ENCODE measurements around the gene NKX1-1.

The NKX1-1 gene

DNA sequence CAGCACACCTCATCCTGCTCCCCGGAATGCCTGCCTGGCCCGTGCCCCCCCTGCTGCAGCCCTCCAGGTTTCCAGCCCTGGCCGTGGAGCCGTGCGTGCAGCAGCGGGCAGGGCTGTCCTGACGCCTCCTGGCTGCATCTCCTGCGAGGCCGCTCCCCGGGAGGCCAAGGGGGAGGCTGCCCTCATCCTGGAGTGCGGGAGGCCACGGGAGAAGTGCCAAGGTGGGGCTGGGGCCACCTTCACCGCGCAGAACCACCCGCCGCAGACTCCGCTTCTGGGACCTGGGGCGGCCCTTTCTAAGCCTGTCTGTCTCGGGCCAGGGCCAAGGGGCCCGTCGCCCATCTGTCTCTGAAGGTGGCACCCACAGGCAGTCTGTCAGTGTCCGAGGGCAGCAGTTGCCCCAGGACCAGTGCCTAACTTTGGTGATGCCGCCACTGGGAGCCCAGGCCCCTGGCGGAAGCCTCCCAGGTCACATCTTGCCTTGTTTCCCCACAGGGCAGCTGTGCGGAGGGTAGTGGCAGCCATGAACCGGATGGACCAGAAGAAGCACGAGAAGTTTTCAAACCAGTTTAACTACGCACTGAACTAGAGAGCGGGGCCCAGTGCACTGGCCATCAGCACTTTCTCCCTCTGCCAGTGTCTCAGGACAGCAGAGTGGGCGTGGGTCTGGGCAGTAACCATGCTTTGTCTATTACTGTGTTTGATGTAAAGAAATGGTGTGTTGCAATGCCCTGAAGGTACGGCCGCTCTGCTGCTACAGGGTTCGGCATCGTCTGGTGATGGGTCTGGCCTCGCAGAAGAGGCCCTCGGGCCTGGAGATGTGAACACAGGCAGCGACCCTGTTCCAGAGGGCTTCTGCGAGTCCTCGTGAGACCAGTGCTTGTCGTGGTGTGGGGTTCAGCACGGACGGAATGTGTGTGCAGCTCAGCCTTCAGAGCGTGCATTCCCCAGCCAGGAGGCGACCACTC is 20.6 kb downstream of the NKX1-1 start:
- DNase-seq (ENCODE audit: low read depth): no peak

DNA sequence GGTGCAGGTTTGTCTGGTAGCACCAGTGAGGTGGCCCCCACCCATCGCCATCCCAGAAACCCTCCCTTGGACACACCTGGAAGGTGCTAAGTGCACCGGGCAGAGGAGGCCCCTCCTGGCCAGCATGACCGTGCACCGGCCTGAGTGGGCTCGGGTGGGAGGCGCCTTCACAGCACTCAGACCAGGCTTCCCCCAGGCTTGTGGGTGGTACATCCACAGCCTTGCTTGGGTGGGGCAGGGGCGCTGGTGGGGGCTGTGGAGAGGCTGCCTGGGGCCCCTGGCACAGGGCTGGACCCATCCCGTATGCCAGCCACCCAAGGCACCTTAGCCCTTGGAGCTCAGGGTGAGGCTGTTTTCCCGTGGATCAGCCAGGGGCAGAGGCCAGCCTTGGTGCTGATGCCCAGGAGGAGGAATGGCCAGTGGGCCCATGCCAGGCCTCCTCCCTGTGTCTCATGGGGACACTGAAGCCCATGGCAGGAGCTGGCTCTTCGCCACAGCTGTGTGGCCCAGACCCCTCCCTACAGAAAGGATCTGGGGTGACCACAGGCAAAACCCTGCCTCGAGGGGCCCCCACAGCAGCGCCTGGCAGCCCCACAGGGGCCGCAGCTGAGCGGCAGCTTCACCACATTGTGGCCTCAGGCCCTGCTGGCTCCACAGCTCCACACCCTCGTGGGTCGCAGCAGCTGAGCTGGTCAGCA is 21.4 kb downstream of the NKX1-1 start:
- no peak for DNase-seq (ENCODE audit: low read depth)

DNA sequence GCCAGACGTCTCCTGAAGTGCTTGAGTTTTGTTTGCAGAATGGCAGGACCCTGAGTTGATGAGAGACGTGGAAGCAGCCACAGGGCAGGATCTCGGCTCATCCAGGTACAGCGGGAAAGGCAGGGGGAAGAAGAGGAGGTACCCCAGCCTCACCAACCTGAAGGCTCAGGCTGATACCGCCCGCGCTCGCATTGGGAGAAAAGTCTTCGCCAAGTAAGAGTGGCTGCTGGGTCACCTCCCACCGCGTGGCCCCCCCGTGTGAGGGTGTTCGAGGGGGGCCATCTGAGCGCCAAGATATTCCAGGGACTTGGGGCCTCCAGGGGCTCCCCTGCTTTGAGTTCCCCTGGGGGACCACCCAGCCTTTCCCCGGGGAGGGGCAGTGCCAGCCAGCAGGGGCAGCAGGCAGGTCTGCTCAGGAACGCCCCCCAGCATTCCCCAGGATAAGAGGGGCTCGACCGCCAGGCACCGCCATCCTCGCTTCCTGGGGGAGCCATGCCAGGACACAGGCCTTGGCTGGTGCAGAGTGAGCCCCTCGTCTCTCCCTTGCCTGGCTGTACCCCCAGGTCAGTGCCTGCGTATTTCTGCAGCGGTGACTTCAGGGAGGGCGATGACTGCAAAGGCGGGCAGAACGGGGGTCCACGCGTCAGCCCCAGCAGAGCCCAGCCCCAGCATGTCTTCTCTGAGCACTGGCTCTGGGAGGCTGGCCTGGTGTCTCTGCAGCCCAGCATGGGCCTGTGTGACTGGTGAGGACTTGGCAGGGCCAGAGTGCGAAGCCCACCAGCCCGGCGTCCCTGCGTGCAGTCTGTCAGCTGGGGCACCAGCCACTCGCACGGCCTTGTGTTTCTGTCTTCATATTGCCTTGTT is 22.3 kb downstream of the NKX1-1 start:
- DNase-seq (ENCODE audit: low read depth): no peak

DNA sequence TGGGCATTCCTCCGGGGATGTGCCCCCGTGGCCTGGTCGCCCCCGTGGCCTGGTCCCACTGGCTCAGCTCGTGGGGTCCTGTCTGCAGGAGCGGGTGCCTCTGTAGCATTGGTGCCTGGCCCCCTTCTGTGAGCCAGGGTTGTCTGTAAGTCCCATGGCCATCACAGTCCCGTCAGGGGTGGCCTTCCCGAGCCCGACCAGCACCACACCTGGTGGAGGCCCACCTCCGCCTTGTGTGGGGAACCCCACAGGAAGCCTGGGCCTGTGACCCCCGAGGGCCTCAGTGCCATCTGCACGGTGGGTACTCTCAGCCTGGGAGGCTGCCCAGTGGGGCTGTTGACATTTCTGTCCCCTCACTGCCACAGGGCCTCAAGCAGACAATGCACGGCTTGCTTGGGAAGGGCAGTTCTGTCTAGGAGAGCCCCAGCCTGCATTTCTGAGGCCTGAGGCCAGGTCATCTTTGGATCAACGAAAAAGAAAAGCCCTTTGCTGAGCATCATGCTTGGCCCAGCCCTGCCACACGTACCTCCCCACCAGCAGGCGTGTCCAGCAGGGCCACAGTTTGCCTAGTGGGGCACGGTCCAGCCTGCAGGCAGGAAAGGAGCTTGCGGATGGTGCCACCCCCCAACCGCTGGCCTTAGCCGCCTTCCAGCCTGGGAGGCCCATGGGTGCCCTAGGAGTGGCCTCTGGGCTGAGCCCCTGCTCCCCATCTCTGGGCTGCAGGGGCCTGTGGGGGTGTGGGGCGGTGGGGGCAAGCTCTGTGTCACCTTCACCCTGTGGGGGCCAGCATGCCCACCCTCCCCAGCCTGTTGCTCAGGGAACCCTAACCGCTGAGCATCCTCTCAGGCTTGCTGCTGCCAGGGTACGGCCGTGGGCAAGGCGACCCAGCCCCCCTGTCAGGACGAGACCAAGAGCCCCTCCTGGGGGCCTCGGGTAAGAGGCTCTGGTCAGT is 23.2 kb downstream of the NKX1-1 start:
- DNase-seq (ENCODE audit: low read depth): no peak

DNA sequence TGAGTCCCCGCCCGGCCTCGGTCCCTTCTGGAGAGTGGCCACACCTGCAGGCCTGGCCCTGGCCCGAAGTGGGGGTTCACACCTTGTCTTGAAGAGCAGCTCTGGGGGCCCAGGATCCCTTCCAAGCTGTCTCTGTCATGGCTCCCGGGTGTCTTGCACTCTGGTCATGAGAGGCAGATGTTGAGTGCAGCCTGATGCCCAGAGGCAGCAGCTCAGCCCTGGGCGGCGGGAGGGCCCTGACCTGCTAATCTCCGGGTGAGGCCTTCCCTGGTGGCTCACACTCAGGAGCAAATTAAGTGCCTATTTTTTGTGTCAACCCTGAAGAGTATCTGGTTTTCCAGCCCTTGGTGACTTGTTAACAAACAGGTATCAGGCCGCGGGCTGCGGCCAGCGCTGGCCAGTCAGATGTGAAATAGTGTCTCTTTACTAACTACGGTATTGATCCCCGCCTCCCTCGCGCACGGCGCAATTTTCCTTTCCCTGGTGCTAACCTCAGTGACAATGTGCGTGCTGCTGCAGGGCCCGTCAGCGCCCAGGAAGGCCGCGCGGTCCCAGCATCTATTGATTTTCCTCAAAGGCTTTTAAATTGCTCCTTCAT is 24.2 kb downstream of the NKX1-1 start:
- DNase-seq (ENCODE audit: low read depth): no peak

DNA sequence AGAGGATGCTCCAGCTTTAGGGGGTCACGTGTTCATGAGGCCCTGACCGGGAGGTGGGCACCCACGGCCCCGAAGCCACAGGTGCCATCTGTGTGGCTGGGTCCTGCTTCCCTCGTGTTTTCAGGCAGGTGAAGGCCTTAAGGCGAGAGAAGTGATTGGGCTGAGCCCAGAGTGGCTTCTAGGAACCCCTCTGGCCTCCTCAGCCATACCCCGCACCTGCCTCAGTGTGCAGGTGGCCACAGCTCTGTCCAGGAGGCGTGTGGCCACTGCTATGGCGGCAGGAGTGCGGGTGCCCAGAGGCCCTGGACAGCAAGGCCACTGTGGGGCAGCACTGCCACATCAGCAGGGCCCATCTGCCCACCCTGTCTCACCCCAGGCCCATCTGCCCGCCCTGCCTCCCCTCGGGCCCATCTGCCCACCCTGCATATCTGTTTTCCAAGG is 25.0 kb downstream of the NKX1-1 start:
- DNase-seq (ENCODE audit: low read depth): no peak

DNA sequence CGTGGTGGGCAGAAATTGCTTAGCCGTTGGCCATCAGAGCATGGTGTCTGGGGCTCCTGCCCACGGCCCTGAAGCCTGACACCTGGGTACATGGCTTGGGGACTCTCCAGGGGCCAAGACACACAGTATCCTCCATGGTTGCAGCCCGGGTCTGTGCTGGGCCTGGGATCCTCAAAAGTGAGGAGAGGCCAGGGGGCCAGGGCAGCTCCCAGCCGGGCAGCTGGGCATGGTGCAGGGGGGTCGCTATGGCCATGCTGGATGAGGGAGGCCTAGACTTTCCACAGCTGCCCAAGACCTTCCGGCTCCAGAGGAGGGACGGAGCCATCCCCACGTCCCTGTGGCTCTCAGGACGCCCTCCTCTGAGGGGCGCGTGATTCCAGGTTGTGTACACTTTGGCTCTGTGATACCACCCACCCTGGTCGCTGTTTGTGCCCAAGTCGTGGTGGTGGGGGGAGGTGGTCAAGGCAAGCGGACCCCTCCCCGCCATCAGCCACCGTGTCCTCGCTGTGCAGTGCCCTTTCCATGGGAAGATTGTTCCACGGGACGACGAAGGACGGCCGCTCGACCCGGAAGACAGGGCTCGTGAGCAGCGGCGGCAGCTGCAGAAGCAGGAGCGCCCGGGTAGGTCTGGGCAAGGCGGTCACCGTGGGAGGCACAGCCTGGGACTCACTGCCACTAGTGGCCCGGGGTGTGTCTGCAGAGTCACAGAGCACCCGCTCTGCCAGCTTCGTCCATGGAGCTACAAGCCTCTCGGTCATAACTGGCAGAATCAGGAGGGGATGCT is 25.7 kb downstream of the NKX1-1 start:
- no peak for DNase-seq (ENCODE audit: low read depth)

DNA sequence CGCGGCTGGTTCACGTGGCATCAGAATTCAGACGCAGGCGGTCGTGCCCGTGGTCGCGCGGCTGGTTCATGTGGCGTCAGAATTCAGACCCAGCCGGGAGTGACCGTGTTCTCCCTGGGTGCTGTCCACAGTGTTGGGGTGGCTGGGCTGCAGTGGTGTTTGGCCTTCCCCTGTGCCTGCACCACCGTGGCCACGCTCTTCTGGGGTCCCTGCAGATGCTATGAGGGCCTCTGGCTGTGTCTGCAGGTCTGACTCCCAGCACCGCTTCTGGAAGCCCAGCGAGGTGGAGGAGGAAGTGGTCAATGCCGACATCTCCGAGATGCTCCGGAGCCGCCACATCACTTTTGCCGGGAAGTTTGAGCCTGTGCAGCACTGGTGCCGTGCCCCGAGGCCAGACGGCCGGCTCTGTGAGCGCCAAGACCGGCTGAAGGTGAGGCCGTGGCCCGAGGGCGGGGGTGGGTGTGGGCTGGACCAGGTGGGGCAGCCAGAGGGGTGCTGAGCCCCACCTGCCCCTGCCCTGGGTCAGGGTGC is 26.4 kb downstream of the NKX1-1 start:
- no peak for DNase-seq (ENCODE audit: low read depth)

DNA sequence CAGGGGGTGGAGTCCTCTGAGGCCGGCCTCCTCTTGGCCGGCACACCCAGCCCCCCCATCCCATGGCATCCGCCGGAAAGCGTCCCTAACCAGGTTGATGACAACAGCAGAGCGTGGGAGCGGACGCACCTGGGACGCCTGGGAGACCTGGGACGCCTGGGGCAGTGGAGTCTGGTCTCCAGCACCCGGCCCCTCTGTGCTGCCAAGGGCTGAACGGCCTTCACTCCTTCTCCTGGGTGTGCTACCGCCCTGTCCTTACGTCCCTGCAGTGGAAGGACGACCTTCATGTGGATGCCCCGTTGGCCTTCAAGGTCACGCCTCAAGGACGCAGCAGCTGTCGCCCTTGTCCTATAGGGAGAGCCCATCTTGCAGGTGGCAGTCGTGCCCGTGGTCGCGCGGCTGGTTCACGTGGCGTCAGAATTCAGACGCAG is 26.9 kb downstream of the NKX1-1 start:
- no peak for DNase-seq (ENCODE audit: low read depth)

DNA sequence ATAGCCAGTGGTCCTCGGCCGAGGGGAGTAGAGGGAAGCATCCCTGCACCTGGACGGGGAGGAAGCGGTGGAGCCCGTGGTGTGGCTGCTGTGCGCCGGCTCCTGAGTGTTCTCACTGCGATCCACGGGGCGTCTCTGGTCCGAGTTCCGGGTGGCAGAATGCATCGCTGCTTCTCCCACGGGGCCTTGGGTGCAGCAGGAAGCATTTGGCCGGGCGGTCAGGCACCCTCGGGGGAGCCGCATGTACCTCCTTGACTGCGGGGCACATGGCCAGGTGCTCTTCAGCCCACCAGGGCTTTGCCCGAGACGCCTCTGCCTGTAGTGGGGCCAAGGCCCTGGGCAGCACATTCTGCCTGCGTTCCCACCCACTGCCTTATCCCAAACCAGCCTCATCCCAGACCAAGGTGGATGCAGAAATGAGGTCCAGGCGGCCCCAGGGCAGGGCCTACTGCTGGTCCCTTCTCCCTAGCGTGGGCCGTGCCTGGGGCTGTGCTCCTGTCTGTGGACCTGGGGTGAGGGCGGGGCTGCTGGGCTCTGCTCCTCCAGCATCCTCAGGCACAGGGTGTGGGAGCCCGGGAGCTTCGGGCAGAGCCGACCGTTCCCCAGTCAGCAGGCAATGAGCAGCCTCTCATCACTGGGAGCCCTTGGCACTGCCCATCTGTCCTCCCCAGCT is 27.5 kb downstream of the NKX1-1 start:
- DNase-seq (ENCODE audit: low read depth): no peak

DNA sequence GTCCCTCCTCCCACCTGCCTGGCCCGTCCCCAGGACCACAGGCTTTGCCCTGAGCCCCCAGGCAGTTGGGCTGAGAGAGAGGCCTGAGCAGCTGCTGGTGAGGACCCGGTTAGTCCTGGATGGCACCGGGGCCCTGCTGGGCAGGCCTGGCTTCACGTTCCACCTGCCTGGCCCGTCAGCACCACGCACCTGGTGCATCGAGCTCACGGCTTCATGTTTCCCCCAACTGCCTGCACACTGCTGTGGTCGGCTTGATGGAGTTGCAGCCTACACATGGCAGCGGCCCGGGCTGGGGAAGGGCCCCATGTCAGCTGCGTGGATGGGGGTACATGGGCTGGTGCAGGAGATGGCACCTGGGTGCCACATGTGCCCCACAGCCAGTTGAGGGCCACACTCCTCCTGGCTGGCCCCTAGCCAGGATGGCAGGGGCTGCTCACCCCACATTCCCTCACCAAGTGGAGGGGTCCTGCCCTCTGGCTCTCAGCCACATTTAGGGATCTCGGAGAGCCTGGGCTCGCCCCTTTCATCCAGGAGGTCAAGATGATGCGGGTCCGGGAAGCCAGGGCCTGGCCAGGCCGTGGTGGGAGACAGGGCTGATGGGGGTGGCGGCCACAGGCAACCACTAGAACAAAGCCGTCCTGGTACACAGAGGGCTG is 28.5 kb downstream of the NKX1-1 start:
- DNase-seq (ENCODE audit: low read depth): no peak

DNA sequence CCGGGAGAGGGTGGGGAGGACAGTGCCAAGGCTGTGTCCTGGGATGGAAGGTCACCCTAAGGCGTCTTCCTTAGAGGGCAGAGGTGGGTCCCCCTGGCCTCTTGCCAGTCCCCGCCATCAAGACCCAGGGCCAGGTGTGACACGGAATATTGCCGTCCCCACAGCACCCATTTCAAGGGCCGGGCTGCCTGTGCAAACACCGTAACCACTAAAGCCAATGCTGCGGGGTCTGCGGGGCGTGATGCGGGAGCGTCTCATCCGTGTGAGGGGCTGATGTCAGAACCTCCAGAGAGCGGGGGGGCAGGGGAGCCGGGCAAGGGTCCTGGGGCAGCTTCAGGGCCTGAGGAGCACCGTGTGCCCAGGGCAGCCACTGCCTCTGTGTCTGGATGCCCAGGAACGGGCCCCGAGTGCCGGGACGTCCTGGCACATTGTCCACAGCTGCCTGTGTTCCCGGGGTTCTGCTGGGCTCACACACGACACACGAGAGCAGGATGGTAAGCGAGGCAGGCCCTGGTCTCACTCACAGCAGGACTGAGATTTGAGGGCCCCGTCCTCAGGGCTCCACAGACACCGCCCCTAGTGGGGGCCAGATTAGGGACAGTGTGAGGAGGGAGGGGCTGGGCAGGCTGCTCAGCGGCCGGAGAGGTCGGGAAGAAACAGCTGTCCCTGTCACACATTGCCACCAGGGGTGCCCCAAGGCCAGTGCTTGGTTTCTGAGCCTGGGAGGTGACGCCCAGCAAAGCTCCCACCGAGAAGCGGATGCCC is 29.2 kb downstream of the NKX1-1 start:
- no peak for DNase-seq (ENCODE audit: low read depth)

DNA sequence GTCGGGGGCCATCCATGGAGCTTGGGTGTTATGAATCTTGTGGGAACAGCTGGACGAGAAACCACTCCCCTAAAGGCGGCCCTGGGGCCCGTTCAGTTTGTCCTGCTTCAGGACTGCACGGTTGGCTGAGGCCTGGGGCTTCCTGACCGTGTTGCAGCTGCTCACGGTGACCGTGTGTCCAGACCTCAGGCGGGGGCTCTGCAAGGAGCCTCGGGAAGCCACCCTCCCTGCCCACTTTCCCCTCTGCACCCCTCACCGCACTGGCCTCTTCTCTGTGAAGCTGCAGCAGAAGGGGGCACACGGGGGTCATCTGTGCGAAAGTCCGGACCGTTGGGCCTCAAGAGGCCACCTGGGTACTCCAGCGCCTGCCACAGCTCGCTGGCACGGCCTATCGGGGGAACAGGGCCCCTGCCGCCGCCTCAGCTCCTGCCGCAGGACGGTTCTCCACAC is 29.8 kb downstream of the NKX1-1 start:
- DNase-seq (ENCODE audit: low read depth): no peak

DNA sequence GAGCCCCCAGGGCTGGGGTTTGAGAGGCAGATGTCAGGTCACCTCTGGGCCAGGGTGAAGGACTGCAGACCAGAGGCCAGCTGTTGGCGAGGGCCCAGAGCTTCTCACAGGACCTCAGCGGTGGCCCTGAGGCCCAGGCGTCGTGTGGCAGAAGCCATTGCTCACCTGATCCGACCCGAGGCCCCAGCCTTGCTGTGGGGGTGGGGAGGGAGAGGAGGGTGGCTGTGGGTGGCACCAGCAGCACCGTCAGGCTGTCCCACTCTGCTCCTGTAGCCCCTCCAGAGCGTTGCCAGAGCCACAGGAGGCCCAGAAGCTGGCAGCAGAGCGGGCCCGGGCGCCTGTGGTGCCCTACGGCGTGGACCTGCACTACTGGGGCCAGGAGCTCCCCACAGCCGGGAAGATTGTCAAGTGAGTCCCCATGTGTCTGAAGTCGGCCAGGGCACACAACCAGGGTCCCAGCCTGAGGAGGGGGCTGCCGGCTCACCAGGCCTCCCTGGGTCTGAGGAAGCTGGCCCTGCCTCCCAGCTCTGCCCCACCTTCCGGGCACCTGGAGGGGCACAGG is 30.4 kb downstream of the NKX1-1 start:
- no peak for DNase-seq (ENCODE audit: low read depth)

DNA sequence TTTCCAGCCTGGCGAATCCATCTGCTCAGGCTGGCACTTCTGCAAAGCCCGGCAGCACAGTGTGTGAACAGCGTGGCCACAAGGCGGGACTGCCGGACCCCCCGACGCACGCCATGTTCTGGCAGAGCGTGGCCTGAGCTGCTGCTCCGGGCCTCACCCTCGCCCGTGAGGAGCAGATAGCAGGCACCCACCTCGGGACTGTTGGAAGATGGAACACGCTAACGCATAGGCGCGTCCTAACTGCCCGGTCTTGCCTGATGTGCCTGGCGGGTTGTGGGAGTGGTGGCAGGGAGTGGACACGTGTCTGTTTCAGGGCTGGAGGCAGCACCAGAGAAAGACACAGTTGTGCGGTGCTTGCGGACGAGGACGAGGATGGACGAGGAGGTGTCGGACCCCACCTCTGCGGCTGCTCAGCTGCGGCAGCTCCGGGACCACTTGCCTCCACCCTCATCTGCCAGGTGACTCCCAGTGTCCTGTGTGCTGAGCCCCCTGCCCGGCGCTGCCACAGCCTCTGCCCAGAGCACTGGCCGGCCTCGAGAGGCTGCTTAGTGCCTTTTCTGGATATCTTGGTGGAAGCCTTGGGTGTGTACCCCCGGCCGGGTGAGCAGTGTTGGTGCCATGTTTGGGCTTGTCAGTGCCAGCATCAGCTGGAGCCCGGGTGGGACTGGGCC is 31.1 kb downstream of the NKX1-1 start:
- DNase-seq (ENCODE audit: low read depth): no peak

DNA sequence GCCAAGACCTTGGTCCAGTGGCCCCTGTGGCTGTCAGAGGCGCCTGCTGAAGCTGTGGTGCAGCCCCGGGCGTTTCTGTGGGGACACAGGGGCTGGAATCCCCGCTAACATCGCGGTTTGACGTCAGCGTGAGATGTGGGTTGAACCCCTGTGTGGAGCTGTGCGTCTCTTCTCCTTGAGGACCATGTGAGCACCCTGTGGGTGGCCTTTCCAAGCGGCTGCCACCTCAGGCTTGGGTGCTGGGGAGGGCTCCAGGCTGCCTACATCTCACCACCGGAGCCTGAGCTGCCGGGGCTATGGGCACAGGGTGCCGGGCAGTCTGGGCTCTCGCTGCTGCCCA is 31.6 kb downstream of the NKX1-1 start:
- DNase-seq (ENCODE audit: low read depth): no peak

All from GM04504 (cell line).